Loucy (cell line): ENCODE data around the gene LINC01488.

Experiments
- H2AFZ ChIP-seq: fragments of 200-600 bp; sonication (generic); 2 replicates; pipeline ENCODE4 v1.6.0; 2016; ENCODE audit warnings: antibody characterized with exemption, mild to moderate bottlenecking, low read length, moderate library complexity
- H3F3A ChIP-seq: fragments of 200-600 bp; 2 replicates; pipeline ENCODE4 v1.6.0; 2016; ENCODE audit warnings: antibody characterized with exemption, low read depth, mild to moderate bottlenecking
- H3K27me3 ChIP-seq: fragments of 200-600 bp; sonication (generic); 2 replicates; pipeline ENCODE4 v1.6.1; 2014; ENCODE audit warnings: low read length, mild to moderate bottlenecking; ENCODE audit not compliant: insufficient read depth, poor library complexity, severe bottlenecking
- H3K36me3 ChIP-seq: fragments of 200-600 bp; sonication (generic); 2 replicates; pipeline ENCODE4 v1.6.1; 2016; ENCODE audit warnings: low read length; ENCODE audit not compliant: insufficient read depth
- H3K4me1 ChIP-seq: fragments of 200-600 bp; sonication (generic); 2 replicates; pipeline ENCODE4 v1.5.1; 2014; ENCODE audit warnings: low read length, mild to moderate bottlenecking; ENCODE audit not compliant: insufficient read depth, poor library complexity, severe bottlenecking
- H3K4me2 ChIP-seq: fragments of 200-600 bp; sonication (generic); 2 replicates; pipeline ENCODE4 v1.6.0; 2014; ENCODE audit warnings: antibody characterized with exemption, low read length, low read depth, mild to moderate bottlenecking; ENCODE audit not compliant: poor library complexity, severe bottlenecking
- H3K4me3 ChIP-seq: fragments of 200-600 bp; sonication (generic); 2 replicates; pipeline ENCODE4 v1.5.1; 2014; ENCODE audit warnings: low read length, mild to moderate bottlenecking, mixed read lengths; ENCODE audit not compliant: poor library complexity, severe bottlenecking
- H3K79me2 ChIP-seq: fragments of 200-600 bp; sonication (generic); 2 replicates; pipeline ENCODE4 v1.6.1; 2014; ENCODE audit warnings: low read length; ENCODE audit not compliant: insufficient read depth
- H3K9ac ChIP-seq: fragments of 200-600 bp; sonication (generic); 2 replicates; pipeline ENCODE4 v1.6.0; 2014; ENCODE audit warnings: mild to moderate bottlenecking, low read depth, low read length, moderate library complexity; ENCODE audit not compliant: poor library complexity, severe bottlenecking
- H3K9me2 ChIP-seq: fragments of 200-600 bp; sonication (generic); replicated peaks from 2 replicates; pipeline ENCODE4 v1.6.1; 2016; ENCODE audit warnings: low read depth, low read length, mixed read lengths
- H3K9me3 ChIP-seq: fragments of 200-600 bp; sonication (generic); 2 replicates; pipeline ENCODE4 v1.6.1; 2014; ENCODE audit warnings: mild to moderate bottlenecking, antibody characterized with exemption, low read length, low read depth; ENCODE audit not compliant: insufficient read depth
- H4K20me1 ChIP-seq: fragments of 200-600 bp; sonication (generic); 2 replicates; pipeline ENCODE4 v1.6.0; 2014; ENCODE audit warnings: antibody characterized with exemption, low read length, mild to moderate bottlenecking; ENCODE audit not compliant: insufficient read depth, poor library complexity, severe bottlenecking
- EZH2phosphoT487 ChIP-seq: fragments of 200-600 bp; IDR thresholded peaks from 2 replicates; pipeline ENCODE4 v1.6.1; 2018; ENCODE audit warnings: antibody characterized with exemption, mild to moderate bottlenecking, moderate library complexity, borderline replicate concordance
- TF ChIP-seq, protein P1 (sequence below): fragments of 200-600 bp; sonication (generic); conservative IDR thresholded peaks from 2 replicates; pipeline ENCODE4 v1.5.1; 2014; ENCODE audit warnings: mild to moderate bottlenecking, antibody characterized with exemption, low read length

The LINC01488 gene

DNA sequence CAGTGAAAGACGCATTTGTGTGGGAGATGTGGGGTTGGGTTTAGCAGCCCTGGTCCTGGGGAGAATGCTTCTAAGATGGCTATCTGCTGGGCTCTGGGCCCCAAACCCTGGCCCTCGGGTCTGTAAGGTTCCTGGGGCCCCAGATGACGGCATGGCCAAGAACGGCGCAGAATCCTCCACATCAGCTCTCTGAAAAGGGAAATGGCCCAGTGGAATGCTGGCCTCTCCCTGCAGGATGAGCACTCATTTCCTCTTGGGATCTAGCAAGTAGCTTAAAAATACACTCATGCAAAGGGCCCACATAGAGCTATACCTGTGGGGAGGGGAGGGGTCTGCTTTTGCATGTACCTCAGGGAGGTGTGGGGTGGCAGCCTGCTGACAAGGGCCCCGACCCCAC lies 37.5 kb upstream of the LINC01488 start:
- no peak for TF ChIP-seq EZH2phosphoT487
- TF ChIP-seq, protein P1, sequence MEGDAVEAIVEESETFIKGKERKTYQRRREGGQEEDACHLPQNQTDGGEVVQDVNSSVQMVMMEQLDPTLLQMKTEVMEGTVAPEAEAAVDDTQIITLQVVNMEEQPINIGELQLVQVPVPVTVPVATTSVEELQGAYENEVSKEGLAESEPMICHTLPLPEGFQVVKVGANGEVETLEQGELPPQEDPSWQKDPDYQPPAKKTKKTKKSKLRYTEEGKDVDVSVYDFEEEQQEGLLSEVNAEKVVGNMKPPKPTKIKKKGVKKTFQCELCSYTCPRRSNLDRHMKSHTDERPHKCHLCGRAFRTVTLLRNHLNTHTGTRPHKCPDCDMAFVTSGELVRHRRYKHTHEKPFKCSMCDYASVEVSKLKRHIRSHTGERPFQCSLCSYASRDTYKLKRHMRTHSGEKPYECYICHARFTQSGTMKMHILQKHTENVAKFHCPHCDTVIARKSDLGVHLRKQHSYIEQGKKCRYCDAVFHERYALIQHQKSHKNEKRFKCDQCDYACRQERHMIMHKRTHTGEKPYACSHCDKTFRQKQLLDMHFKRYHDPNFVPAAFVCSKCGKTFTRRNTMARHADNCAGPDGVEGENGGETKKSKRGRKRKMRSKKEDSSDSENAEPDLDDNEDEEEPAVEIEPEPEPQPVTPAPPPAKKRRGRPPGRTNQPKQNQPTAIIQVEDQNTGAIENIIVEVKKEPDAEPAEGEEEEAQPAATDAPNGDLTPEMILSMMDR = no peak
- Histone ChIP-seq H3K4me3 (peak overlapping the region; percentile 65), H3K36me3 (no peaks in the 10 kb centered on the region), H3K4me1 (peaks cover 14% of the 10 kb centered on the region), H3K27me3 (no peaks in the 10 kb centered on the region), H3K79me2 (no peaks in the 10 kb centered on the region), H3F3A (no peaks in the 10 kb centered on the region), H3K9me3 (no peaks in the 10 kb centered on the region), H3K9me2 (no peaks in the 10 kb centered on the region), H2AFZ (peak overlapping the region; percentile 84), H4K20me1 (no peaks in the 10 kb centered on the region), H3K9ac (peak overlapping the region; percentile 56), H3K4me2 (peak overlapping the region; percentile 82)

DNA sequence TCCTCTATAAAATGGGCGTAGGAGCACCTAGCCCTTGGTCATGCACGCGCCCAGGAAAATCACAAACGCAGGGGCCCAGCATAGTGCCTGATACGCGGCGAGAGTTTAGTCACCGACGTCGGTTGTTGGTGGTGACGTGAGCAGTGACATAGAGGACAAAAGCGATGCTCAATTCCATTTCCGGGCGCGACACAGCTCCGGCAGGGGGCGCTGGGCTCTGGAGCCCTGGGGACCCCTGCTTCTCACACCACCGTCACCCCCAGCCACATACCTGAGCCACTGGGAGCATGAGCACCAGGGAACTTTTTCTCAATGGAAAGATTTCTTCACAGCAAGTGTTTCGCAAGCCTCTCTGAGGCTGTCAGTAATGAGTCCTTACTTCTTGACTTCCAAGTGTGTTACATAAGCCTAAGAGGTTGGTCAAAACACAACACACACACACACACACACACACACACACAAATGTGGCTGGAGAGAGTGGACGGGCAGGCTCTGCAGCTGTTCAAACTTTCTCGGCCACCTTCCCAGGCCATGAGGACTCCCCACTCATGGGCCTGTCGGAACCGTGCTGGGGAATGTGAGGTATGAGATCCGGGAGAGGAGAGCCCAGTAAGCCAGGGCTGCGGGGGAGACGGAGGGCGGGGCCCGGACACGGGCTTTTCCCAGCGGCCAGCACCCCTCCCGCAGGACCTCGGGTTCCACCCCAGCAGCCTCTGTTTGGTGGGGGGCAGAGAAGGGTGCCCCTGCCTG lies 36.9 kb upstream of the LINC01488 start:
- no peaks in the 10 kb centered on the region for H3K79me2 ChIP-seq

DNA sequence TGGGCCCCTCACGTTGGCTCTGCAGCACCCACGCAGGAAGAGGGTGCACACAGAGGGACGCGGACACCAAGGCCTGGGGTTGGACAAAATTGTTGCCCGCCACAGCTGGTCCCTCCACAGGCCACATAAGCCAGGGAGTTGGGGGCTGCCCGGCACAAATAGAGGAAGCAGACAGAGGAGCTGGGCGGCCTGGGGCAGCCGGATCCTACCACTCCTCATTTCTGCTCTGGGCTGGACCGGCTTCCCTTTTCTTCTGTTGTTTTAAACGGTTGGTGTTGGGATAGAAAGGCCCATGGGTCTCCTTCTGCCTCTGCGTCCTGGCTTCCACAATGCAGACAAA lies 36.4 kb upstream of the LINC01488 start:
- Histone ChIP-seq H3K9ac (no peak overlapping the region), H3K4me1 (peaks cover 14% of the 10 kb centered on the region)

More for the DNA sequence above, 36.9 kb upstream of the LINC01488 start:
- Histone ChIP-seq H3K4me3 (no peak overlapping the region), H3F3A (no peaks in the 10 kb centered on the region), H3K9me3 (no peaks in the 10 kb centered on the region), H4K20me1 (no peaks in the 10 kb centered on the region), H3K36me3 (no peaks in the 10 kb centered on the region), H2AFZ (no peak overlapping the region), H3K27me3 (no peaks in the 10 kb centered on the region), H3K9me2 (no peaks in the 10 kb centered on the region), H3K9ac (no peak overlapping the region), H3K4me2 (no peak overlapping the region), H3K4me1 (peaks cover 14% of the 10 kb centered on the region)
- TF ChIP-seq, protein P1 = no peak
- no peak for TF ChIP-seq EZH2phosphoT487

More for the DNA sequence above, 36.4 kb upstream of the LINC01488 start:
- Histone ChIP-seq H3F3A (no peaks in the 10 kb centered on the region), H3K79me2 (no peaks in the 10 kb centered on the region), H3K9me2 (no peaks in the 10 kb centered on the region), H3K9me3 (no peaks in the 10 kb centered on the region), H3K4me2 (no peak overlapping the region), H3K4me3 (no peak overlapping the region), H3K36me3 (no peaks in the 10 kb centered on the region), H4K20me1 (no peaks in the 10 kb centered on the region), H3K27me3 (no peaks in the 10 kb centered on the region), H2AFZ (no peak overlapping the region)
- TF ChIP-seq, protein P1 = no peak
- no peak for TF ChIP-seq EZH2phosphoT487
